Body of pancreas (tissue), 4 donors: ENCODE measurements around the gene DAB2IP.

ENCODE experiments used
- POLR2A ChIP-seq, 3 donors: fragments of 450-650 bp; IDR thresholded peaks; one replicate each; pipeline ENCODE4 v1.6.1; 2016; ENCODE audit warnings: antibody characterized with exemption in 3 of 3, mild to moderate bottlenecking in 2 of 3
- TF ChIP-seq, protein P1 (sequence below), 7 experiments: fragments of 450-650 bp in 4 of 7; fragments of 200-600 bp in 3 of 7; sonication (generic) in 3 of 7; IDR thresholded peaks; one replicate each; pipeline ENCODE4 v1.5.1; 2016 to 2019; ENCODE audit warnings: antibody characterized with exemption in 7 of 7

- TF ChIP-seq, protein P1, sequence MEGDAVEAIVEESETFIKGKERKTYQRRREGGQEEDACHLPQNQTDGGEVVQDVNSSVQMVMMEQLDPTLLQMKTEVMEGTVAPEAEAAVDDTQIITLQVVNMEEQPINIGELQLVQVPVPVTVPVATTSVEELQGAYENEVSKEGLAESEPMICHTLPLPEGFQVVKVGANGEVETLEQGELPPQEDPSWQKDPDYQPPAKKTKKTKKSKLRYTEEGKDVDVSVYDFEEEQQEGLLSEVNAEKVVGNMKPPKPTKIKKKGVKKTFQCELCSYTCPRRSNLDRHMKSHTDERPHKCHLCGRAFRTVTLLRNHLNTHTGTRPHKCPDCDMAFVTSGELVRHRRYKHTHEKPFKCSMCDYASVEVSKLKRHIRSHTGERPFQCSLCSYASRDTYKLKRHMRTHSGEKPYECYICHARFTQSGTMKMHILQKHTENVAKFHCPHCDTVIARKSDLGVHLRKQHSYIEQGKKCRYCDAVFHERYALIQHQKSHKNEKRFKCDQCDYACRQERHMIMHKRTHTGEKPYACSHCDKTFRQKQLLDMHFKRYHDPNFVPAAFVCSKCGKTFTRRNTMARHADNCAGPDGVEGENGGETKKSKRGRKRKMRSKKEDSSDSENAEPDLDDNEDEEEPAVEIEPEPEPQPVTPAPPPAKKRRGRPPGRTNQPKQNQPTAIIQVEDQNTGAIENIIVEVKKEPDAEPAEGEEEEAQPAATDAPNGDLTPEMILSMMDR (IDR thresholded peaks at IDR 0.05), result no peak
- no peak for TF ChIP-seq POLR2A (IDR thresholded peaks at IDR 0.05)
Measured at GRCh38 chr9:121655231-121655755, 3.9 kb downstream of the DAB2IP start.
